ENCODE results near the gene S100Z.

- TF ChIP-seq ATF3 (IDR thresholded peaks at IDR 0.05; ENCODE audit: borderline replicate concordance, extremely low read depth, low read depth, low read length) (no peak), CHD2 (IDR thresholded peaks at IDR 0.05; ENCODE audit: borderline replicate concordance, low read depth, low read length) (no peak), JUND (IDR thresholded peaks at IDR 0.05; ENCODE audit: low read depth, low read length) (no peak), FOXK2 (IDR thresholded peaks at IDR 0.05) (no peak), POLR2A (IDR thresholded peaks at IDR 0.05; ENCODE audit: low read depth, low read length) (no peak), ATF7 (IDR thresholded peaks at IDR 0.05; ENCODE audit: low read depth) (no peak), SMAD1 (IDR thresholded peaks at IDR 0.05; ENCODE audit: low read depth, partially characterized antibody) (no peak), NRF1 (conservative IDR thresholded peaks at IDR 0.05; ENCODE audit: low read depth, low read length) (no peak)
- TF ChIP-seq, protein P1, sequence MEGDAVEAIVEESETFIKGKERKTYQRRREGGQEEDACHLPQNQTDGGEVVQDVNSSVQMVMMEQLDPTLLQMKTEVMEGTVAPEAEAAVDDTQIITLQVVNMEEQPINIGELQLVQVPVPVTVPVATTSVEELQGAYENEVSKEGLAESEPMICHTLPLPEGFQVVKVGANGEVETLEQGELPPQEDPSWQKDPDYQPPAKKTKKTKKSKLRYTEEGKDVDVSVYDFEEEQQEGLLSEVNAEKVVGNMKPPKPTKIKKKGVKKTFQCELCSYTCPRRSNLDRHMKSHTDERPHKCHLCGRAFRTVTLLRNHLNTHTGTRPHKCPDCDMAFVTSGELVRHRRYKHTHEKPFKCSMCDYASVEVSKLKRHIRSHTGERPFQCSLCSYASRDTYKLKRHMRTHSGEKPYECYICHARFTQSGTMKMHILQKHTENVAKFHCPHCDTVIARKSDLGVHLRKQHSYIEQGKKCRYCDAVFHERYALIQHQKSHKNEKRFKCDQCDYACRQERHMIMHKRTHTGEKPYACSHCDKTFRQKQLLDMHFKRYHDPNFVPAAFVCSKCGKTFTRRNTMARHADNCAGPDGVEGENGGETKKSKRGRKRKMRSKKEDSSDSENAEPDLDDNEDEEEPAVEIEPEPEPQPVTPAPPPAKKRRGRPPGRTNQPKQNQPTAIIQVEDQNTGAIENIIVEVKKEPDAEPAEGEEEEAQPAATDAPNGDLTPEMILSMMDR (IDR thresholded peaks at IDR 0.05 in 2 of 3, conservative IDR thresholded peaks at IDR 0.05 in 1 of 3; ENCODE audit: control insufficient read depth in 2 of 3, extremely low read depth in 1 of 3, insufficient read depth in 1 of 3, low read depth in 3 of 3, low read length in 3 of 3): no peak
- TF ChIP-seq, protein P2, sequence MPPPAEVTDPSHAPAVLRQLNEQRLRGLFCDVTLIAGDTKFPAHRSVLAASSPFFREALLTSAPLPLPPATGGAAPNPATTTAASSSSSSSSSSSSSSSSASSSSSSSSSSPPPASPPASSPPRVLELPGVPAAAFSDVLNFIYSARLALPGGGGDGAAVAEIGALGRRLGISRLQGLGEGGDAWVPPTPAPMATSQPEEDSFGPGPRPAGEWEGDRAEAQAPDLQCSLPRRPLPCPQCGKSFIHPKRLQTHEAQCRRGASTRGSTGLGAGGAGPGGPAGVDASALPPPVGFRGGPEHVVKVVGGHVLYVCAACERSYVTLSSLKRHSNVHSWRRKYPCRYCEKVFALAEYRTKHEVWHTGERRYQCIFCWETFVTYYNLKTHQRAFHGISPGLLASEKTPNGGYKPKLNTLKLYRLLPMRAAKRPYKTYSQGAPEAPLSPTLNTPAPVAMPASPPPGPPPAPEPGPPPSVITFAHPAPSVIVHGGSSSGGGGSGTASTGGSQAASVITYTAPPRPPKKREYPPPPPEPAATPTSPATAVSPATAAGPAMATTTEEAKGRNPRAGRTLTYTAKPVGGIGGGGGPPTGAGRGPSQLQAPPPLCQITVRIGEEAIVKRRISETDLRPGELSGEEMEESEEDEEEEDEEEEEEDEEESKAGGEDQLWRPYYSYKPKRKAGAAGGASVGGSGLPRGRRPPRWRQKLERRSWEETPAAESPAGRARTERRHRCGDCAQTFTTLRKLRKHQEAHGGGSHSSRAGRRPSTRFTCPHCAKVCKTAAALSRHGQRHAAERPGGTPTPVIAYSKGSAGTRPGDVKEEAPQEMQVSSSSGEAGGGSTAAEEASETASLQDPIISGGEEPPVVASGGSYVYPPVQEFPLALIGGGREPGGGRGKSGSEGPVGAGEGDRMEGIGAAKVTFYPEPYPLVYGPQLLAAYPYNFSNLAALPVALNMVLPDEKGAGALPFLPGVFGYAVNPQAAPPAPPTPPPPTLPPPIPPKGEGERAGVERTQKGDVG (CRISPR knock-in tag; IDR thresholded peaks at IDR 0.05): no peak
These were observed 8.5 kb upstream of the S100Z start for GRCh38 chr5:76841361-76841760.
